ENCODE results near the gene IKBKG. TPM values are rescaled to one million over a fixed set of nuclear protein-coding genes. Genes with fewer than 3 reads are reported as not detected.
A peak's percentile ranks its signal among the peaks of the same experiment; 100 is the strongest.
"Not testable (repeated sequence)": the region's sequence is repeated elsewhere in the genome, so short reads cannot be mapped to it uniquely, and the experiment has no call there.

Gene IKBKG
- total and polyA plus RNA-seq, 5 donors from 2014 or later: 27.9 to 48.0 (median 36.7) TPM

DNA sequence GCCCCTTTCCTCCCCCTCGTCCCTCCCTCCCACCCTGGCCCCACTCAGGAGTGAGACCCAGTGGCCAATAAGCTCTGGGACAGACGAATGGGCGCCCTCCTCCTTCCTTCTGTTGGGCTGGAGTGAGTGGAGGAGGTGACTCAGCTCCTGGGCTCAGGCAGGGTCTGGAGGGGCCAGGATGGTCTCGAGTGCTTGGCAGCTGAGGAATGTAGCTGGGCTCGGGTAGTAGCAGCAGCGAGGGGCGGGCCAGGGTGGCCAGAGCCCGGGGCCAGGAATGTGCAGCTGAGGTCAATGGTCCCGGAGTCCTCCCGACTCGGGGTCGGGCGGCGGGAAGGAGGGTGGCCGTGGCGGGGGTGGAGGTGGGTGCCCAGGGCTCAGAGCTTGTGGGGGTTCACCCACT is 15.8 kb upstream of the IKBKG start:
- no peak overlapping the region for H3K4me3 Mint-ChIP-seq
- ATAC-seq (ENCODE audit: low read depth in 2 of 2) (no peak), DNase-seq (no peak)
- H3K9me3 Mint-ChIP-seq: peaks cover 0 to 2% (median 0%) of the 10 kb centered on the region in 7 donors
- H3K27ac Mint-ChIP-seq: no peak overlapping the region
- peaks cover 2% of the 10 kb centered on the region for H3K36me3 ChIP-seq (ENCODE audit: control insufficient read depth, insufficient read depth, low read length)
- H3K4me3 ChIP-seq (ENCODE audit: low read depth, low read length): no peak overlapping the region
- H3K4me1 Mint-ChIP-seq: peaks cover 0 to 23% (median 3%) of the 10 kb centered on the region in 4 donors
- no peaks in the 10 kb centered on the region for H3K27me3 Mint-ChIP-seq
- peaks cover 4% of the 10 kb centered on the region for H3K36me3 Mint-ChIP-seq
- H3K4me1 ChIP-seq (ENCODE audit: control insufficient read depth, insufficient read depth, low read length, poor library complexity, severe bottlenecking): peaks cover 15% of the 10 kb centered on the region
- no peaks in the 10 kb centered on the region for H3K9me3 ChIP-seq (ENCODE audit: control insufficient read depth in 2 of 2, low read length in 2 of 2)
- H3K27ac ChIP-seq (ENCODE audit: insufficient read depth, low read length, poor library complexity, severe bottlenecking): no peak overlapping the region
- no peaks in the 10 kb centered on the region for H3K27me3 ChIP-seq (ENCODE audit: control insufficient read depth, insufficient read depth, low read length)

- Histone ChIP-seq H3K4me3 (ENCODE audit: low read depth, low read length) (no peak overlapping the region), H3K4me1 (ENCODE audit: control insufficient read depth, insufficient read depth, low read length, poor library complexity, severe bottlenecking) (peaks cover 6% of the 10 kb centered on the region), H3K9me3 (ENCODE audit: control insufficient read depth in 2 of 2, low read length in 2 of 2) (no peaks in the 10 kb centered on the region), H3K36me3 (ENCODE audit: control insufficient read depth, insufficient read depth, low read length) (peaks cover 2% of the 10 kb centered on the region), H3K27ac (ENCODE audit: insufficient read depth, low read length, poor library complexity, severe bottlenecking) (peak overlapping the region; percentile 14), H3K27me3 (ENCODE audit: control insufficient read depth, insufficient read depth, low read length) (no peaks in the 10 kb centered on the region)
- ATAC-seq (ENCODE audit: low read depth in 2 of 2) (no peak), DNase-seq (no peak)
- H3K36me3 Mint-ChIP-seq: peaks cover 4% of the 10 kb centered on the region
- peak overlapping the region in 1 of 3 donors; percentile 32 for H3K27ac Mint-ChIP-seq
- peaks cover 0 to 2% (median 0%) of the 10 kb centered on the region in 7 donors for H3K9me3 Mint-ChIP-seq
- H3K4me1 Mint-ChIP-seq: peaks cover 0 to 13% (median 3%) of the 10 kb centered on the region in 4 donors
- no peak overlapping the region for H3K4me3 Mint-ChIP-seq
- H3K27me3 Mint-ChIP-seq: no peaks in the 10 kb centered on the region
Observed at GRCh38 chrX:154532690-154533089, 14.7 kb upstream of the IKBKG start.

DNA sequence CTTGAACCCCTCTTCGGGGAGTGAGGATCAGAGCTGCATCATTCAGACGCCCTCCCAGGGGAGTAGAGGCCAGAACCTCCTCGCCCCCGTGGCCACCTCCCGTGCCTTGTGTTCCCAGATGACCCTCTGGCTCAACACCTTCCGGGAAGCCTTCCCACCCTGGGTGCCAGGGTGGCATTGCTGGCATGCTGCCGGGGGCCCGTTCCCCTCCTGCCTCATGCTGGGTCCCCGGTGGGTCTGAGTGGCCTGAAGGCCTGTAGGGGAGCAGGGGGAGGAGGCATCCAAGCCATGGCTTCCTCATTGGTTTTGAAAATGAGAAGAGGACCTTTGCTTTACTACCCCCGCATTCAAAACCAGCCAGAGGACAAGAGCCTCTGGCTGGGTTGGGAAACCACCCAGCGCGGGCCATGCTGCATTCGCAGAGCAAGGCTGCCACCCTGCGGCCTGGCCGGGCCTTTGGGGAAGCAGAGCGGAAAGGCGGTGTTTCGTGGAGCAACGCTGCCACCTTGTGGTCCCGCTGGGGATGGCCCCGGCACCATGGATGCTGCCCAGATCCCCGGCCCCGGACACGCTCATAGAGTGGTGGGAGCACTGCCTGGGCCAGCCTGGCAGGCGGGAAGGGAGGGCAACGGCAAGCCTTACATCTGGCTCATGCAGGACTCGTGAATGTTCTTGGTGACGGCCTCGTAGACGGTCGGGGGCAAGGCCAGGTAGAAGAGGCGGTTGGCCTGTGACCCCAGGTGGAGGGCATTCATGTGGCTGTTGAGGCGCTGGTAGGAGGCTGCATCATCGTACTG is 12.7 kb upstream of the IKBKG start:
- peaks cover 0 to 2% (median 0%) of the 10 kb centered on the region in 7 donors for H3K9me3 Mint-ChIP-seq
- peak overlapping the region in 2 of 3 donors; percentile 47 to 80 for H3K27ac Mint-ChIP-seq
- no peaks in the 10 kb centered on the region for H3K27me3 Mint-ChIP-seq

GRCh38 chrX:154535892-154536291 is 11.5 kb upstream of the IKBKG start:
- Mint-ChIP-seq H3K4me1 (peaks cover 0 to 13% (median 3%) of the 10 kb centered on the region in 4 donors), H3K27me3 (no peaks in the 10 kb centered on the region), H3K36me3 (peaks cover 4% of the 10 kb centered on the region), H3K27ac (no peak overlapping the region), H3K4me3 (no peak overlapping the region), H3K9me3 (peaks cover 0 to 2% (median 0%) of the 10 kb centered on the region in 7 donors)
- H3K27ac ChIP-seq (ENCODE audit: insufficient read depth, low read length, poor library complexity, severe bottlenecking): no peak overlapping the region
- H3K9me3 ChIP-seq (ENCODE audit: control insufficient read depth in 2 of 2, low read length in 2 of 2): no peaks in the 10 kb centered on the region
- no peak overlapping the region for H3K4me3 ChIP-seq (ENCODE audit: low read depth, low read length)
- DNase-seq: no peak
- ATAC-seq (ENCODE audit: low read depth in 2 of 2): no peak
- H3K27me3 ChIP-seq (ENCODE audit: control insufficient read depth, insufficient read depth, low read length): no peaks in the 10 kb centered on the region
- H3K4me1 ChIP-seq (ENCODE audit: control insufficient read depth, insufficient read depth, low read length, poor library complexity, severe bottlenecking): peaks cover 6% of the 10 kb centered on the region
- peaks cover 2% of the 10 kb centered on the region for H3K36me3 ChIP-seq (ENCODE audit: control insufficient read depth, insufficient read depth, low read length)

More for the DNA sequence above, 12.7 kb upstream of the IKBKG start:
- Histone ChIP-seq H3K4me1 (ENCODE audit: control insufficient read depth, insufficient read depth, low read length, poor library complexity, severe bottlenecking) (peaks cover 6% of the 10 kb centered on the region), H3K9me3 (ENCODE audit: control insufficient read depth in 2 of 2, low read length in 2 of 2) (no peaks in the 10 kb centered on the region), H3K27ac (ENCODE audit: insufficient read depth, low read length, poor library complexity, severe bottlenecking) (peak overlapping the region; percentile 57), H3K27me3 (ENCODE audit: control insufficient read depth, insufficient read depth, low read length) (no peaks in the 10 kb centered on the region), H3K36me3 (ENCODE audit: control insufficient read depth, insufficient read depth, low read length) (peaks cover 2% of the 10 kb centered on the region), H3K4me3 (ENCODE audit: low read depth, low read length) (no peak overlapping the region)
- Mint-ChIP-seq H3K4me3 (peak overlapping the region in 2 of 4 donors; percentile 36 to 43), H3K36me3 (peaks cover 4% of the 10 kb centered on the region), H3K4me1 (peaks cover 0 to 13% (median 3%) of the 10 kb centered on the region in 4 donors)
- ATAC-seq (ENCODE audit: low read depth in 2 of 2) (peak; percentile 95 to 97), DNase-seq (peak; percentile 77 to 89 (median 87))

GRCh38 chrX:154539077-154539476 is 8.3 kb upstream of the IKBKG start:
- H3K9me3 ChIP-seq (ENCODE audit: control insufficient read depth in 2 of 2, low read length in 2 of 2): no peaks in the 10 kb centered on the region
- Mint-ChIP-seq H3K36me3 (peaks cover 4% of the 10 kb centered on the region), H3K9me3 (peaks cover 0 to 2% (median 0%) of the 10 kb centered on the region in 7 donors), H3K27me3 (no peaks in the 10 kb centered on the region), H3K27ac (peak overlapping the region in 1 of 3 donors; percentile 40), H3K4me1 (peaks cover 0 to 17% (median 5%) of the 10 kb centered on the region in 4 donors), H3K4me3 (no peak overlapping the region)
- H3K27me3 ChIP-seq (ENCODE audit: control insufficient read depth, insufficient read depth, low read length): no peaks in the 10 kb centered on the region
- no peak overlapping the region for H3K27ac ChIP-seq (ENCODE audit: insufficient read depth, low read length, poor library complexity, severe bottlenecking)
- ATAC-seq (ENCODE audit: low read depth in 2 of 2) (no peak), DNase-seq (no peak)
- peaks cover 17% of the 10 kb centered on the region for H3K4me1 ChIP-seq (ENCODE audit: control insufficient read depth, insufficient read depth, low read length, poor library complexity, severe bottlenecking)
- H3K4me3 ChIP-seq (ENCODE audit: low read depth, low read length): no peak overlapping the region
- H3K36me3 ChIP-seq (ENCODE audit: control insufficient read depth, insufficient read depth, low read length): peaks cover 2% of the 10 kb centered on the region

- H3K27ac Mint-ChIP-seq; H3K36me3 Mint-ChIP-seq; ATAC-seq (ENCODE audit: low read depth in 2 of 2); H3K4me3 ChIP-seq (ENCODE audit: low read depth, low read length); H3K9me3 Mint-ChIP-seq; H3K27ac ChIP-seq (ENCODE audit: insufficient read depth, low read length, poor library complexity, severe bottlenecking); DNase-seq; H3K27me3 Mint-ChIP-seq; H3K36me3 ChIP-seq (ENCODE audit: control insufficient read depth, insufficient read depth, low read length); H3K27me3 ChIP-seq (ENCODE audit: control insufficient read depth, insufficient read depth, low read length); H3K9me3 ChIP-seq (ENCODE audit: control insufficient read depth in 2 of 2, low read length in 2 of 2); H3K4me3 Mint-ChIP-seq: not testable (repeated sequence)
- peaks cover 0 to 17% (median 2%) of the 10 kb centered on the region in 4 donors for H3K4me1 Mint-ChIP-seq
- peaks cover 11% of the 10 kb centered on the region for H3K4me1 ChIP-seq (ENCODE audit: control insufficient read depth, insufficient read depth, low read length, poor library complexity, severe bottlenecking)
Observed at GRCh38 chrX:154540365-154540764, 7.1 kb upstream of the IKBKG start.

GRCh38 chrX:154540897-154541535 is 6.4 kb upstream of the IKBKG start:
- no peak overlapping the region for H3K4me3 Mint-ChIP-seq
- H3K27ac Mint-ChIP-seq: no peak overlapping the region

More at GRCh38 chrX:154540897-154541535, 6.4 kb upstream of the IKBKG start:
- H3K27me3 Mint-ChIP-seq: no peaks in the 10 kb centered on the region
- H3K36me3 ChIP-seq (ENCODE audit: control insufficient read depth, insufficient read depth, low read length): no peaks in the 10 kb centered on the region
- no peaks in the 10 kb centered on the region for H3K36me3 Mint-ChIP-seq
- no peaks in the 10 kb centered on the region for H3K9me3 Mint-ChIP-seq
- no peak for ATAC-seq (ENCODE audit: low read depth in 2 of 2)
- peaks cover 0 to 21% (median 3%) of the 10 kb centered on the region in 4 donors for H3K4me1 Mint-ChIP-seq
- H3K27ac ChIP-seq (ENCODE audit: insufficient read depth, low read length, poor library complexity, severe bottlenecking): no peak overlapping the region
- peaks cover 16% of the 10 kb centered on the region for H3K4me1 ChIP-seq (ENCODE audit: control insufficient read depth, insufficient read depth, low read length, poor library complexity, severe bottlenecking)
- no peak for DNase-seq
- H3K27me3 ChIP-seq (ENCODE audit: control insufficient read depth, insufficient read depth, low read length): no peaks in the 10 kb centered on the region
- no peak overlapping the region for H3K4me3 ChIP-seq (ENCODE audit: low read depth, low read length)
- no peaks in the 10 kb centered on the region for H3K9me3 ChIP-seq (ENCODE audit: control insufficient read depth in 2 of 2, low read length in 2 of 2)
